Measurements from ENCODE around the gene FTCD. TPM values are rescaled to one million over a fixed set of nuclear protein-coding genes. Genes with fewer than 3 reads are reported as not detected.

FTCD gene
- total and polyA plus RNA-seq, 9 of the 15 experiments (the other 6 are each of a cell fraction or from before 2014, with no cell fraction given), result 0.11 to 1.6 (median 0.67) TPM; not detected in 5

DNA sequence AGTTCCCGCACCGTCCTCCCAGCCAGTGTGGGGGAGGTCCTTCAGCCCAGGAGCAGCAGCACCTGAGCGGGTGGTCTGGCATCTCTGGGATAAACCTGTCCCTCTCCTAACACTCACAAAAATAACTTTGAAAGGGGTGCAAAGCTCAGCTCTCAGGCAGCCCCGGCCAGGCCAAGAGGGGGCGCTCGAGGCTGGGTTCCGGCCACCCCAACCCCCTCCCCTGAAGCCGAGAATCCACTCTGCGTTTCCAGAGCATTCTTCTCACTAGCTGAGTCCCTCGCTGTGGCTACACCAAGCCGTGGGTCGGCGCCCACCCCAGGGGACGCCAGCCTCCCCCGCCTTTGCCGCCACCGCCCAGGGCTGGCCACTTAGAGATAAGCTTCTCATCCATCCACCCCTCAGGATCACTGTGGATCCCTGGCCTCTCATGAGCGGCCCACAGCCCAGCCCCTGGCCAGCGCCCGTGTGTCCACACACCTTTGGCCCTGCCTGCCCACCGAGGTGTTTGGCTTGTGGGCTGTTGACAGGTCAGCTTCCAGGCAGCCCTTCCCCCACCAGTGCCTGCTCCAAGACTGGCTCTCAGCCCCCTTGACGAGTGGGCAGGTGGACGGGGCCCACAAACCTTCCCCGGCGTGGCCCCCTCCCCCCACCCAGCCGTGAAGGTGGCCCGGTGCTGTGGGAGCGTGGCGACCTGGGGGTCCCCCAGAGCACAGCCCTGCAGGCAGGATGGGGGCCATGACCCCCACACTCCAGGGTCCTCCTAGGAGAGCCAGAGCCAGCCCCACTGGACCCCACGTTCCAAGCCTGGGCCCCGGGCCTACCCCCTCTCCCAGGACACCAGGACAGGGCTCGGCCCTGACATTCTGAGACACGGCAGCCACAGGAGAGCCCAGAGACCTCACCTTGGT lies 1.9 kb downstream of the FTCD start (continued):
- TF ChIP-seq KDM4B (IDR thresholded peaks at IDR 0.05; ENCODE audit: borderline replicate concordance in 2 of 2, low read depth in 1 of 2), result peak in 1 of 2 experiments; percentile 46; a peak in 1 of 4 replicates
- TF ChIP-seq BCOR (IDR thresholded peaks at IDR 0.05), result peak; percentile 11; the same call in 1 of the 2 replicates
- no peak for TF ChIP-seq ZNF316 (IDR thresholded peaks at IDR 0.05)
- TF ChIP-seq CBFA2T2 (conservative IDR thresholded peaks at IDR 0.05), result peak; percentile 63
- TF ChIP-seq, protein P1, sequence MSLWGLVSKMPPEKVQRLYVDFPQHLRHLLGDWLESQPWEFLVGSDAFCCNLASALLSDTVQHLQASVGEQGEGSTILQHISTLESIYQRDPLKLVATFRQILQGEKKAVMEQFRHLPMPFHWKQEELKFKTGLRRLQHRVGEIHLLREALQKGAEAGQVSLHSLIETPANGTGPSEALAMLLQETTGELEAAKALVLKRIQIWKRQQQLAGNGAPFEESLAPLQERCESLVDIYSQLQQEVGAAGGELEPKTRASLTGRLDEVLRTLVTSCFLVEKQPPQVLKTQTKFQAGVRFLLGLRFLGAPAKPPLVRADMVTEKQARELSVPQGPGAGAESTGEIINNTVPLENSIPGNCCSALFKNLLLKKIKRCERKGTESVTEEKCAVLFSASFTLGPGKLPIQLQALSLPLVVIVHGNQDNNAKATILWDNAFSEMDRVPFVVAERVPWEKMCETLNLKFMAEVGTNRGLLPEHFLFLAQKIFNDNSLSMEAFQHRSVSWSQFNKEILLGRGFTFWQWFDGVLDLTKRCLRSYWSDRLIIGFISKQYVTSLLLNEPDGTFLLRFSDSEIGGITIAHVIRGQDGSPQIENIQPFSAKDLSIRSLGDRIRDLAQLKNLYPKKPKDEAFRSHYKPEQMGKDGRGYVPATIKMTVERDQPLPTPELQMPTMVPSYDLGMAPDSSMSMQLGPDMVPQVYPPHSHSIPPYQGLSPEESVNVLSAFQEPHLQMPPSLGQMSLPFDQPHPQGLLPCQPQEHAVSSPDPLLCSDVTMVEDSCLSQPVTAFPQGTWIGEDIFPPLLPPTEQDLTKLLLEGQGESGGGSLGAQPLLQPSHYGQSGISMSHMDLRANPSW (CRISPR knock-in tag; IDR thresholded peaks at IDR 0.05), result no peak
- TF ChIP-seq, protein P2, sequence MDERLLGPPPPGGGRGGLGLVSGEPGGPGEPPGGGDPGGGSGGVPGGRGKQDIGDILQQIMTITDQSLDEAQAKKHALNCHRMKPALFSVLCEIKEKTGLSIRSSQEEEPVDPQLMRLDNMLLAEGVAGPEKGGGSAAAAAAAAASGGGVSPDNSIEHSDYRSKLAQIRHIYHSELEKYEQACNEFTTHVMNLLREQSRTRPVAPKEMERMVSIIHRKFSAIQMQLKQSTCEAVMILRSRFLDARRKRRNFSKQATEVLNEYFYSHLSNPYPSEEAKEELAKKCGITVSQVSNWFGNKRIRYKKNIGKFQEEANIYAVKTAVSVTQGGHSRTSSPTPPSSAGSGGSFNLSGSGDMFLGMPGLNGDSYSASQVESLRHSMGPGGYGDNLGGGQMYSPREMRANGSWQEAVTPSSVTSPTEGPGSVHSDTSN (CRISPR knock-in tag; IDR thresholded peaks at IDR 0.05; ENCODE audit: low read depth), result no peak
- TF ChIP-seq, protein P2 (tag; conservative IDR thresholded peaks at IDR 0.05; ENCODE audit: low read depth), result no peak
- no peak for TF ChIP-seq ZNF584 (CRISPR knock-in tag; IDR thresholded peaks at IDR 0.05; ENCODE audit: low read depth)
- no peak for TF ChIP-seq ZNF212 (CRISPR knock-in tag; IDR thresholded peaks at IDR 0.05)
- TF ChIP-seq, protein P3, sequence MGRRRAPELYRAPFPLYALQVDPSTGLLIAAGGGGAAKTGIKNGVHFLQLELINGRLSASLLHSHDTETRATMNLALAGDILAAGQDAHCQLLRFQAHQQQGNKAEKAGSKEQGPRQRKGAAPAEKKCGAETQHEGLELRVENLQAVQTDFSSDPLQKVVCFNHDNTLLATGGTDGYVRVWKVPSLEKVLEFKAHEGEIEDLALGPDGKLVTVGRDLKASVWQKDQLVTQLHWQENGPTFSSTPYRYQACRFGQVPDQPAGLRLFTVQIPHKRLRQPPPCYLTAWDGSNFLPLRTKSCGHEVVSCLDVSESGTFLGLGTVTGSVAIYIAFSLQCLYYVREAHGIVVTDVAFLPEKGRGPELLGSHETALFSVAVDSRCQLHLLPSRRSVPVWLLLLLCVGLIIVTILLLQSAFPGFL (CRISPR knock-in tag; IDR thresholded peaks at IDR 0.05), result no peak
- no peak for TF ChIP-seq C11orf30 (IDR thresholded peaks at IDR 0.05; ENCODE audit: low read depth)
- peak; percentile 81 for TF ChIP-seq MTA1 (IDR thresholded peaks at IDR 0.05; ENCODE audit: borderline replicate concordance)
- no peak for TF ChIP-seq ZNF347 (CRISPR knock-in tag; IDR thresholded peaks at IDR 0.05; ENCODE audit: low read depth)
- TF ChIP-seq PPARD (CRISPR knock-in tag; IDR thresholded peaks at IDR 0.05), result no peak
- no peak for TF ChIP-seq SRSF7 (optimal IDR thresholded peaks at IDR 0.05; ENCODE audit: low read depth, low read length)
- TF ChIP-seq, protein P4, sequence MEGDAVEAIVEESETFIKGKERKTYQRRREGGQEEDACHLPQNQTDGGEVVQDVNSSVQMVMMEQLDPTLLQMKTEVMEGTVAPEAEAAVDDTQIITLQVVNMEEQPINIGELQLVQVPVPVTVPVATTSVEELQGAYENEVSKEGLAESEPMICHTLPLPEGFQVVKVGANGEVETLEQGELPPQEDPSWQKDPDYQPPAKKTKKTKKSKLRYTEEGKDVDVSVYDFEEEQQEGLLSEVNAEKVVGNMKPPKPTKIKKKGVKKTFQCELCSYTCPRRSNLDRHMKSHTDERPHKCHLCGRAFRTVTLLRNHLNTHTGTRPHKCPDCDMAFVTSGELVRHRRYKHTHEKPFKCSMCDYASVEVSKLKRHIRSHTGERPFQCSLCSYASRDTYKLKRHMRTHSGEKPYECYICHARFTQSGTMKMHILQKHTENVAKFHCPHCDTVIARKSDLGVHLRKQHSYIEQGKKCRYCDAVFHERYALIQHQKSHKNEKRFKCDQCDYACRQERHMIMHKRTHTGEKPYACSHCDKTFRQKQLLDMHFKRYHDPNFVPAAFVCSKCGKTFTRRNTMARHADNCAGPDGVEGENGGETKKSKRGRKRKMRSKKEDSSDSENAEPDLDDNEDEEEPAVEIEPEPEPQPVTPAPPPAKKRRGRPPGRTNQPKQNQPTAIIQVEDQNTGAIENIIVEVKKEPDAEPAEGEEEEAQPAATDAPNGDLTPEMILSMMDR (IDR thresholded peaks at IDR 0.05 in 2 of 3, conservative IDR thresholded peaks at IDR 0.05 in 1 of 3; ENCODE audit: insufficient read depth in 2 of 3, low read depth in 1 of 3, low read length in 3 of 3), result peak; percentile 88 to 98 (median 93)
- TF ChIP-seq, protein P5, sequence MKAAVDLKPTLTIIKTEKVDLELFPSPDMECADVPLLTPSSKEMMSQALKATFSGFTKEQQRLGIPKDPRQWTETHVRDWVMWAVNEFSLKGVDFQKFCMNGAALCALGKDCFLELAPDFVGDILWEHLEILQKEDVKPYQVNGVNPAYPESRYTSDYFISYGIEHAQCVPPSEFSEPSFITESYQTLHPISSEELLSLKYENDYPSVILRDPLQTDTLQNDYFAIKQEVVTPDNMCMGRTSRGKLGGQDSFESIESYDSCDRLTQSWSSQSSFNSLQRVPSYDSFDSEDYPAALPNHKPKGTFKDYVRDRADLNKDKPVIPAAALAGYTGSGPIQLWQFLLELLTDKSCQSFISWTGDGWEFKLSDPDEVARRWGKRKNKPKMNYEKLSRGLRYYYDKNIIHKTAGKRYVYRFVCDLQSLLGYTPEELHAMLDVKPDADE (conservative IDR thresholded peaks at IDR 0.05; ENCODE audit: control insufficient read depth, low read depth, low read length), result peak; percentile 61; the same call in 1 of the 2 replicates
- peak; percentile 45; the same call in 1 of the 2 replicates for TF ChIP-seq CREM (IDR thresholded peaks at IDR 0.05; ENCODE audit: low read depth)
